Measurements from ENCODE around the gene DAAM1.
A peak's percentile ranks its signal among the peaks of the same experiment; 100 is the strongest.

DAAM1 gene

GRCh38 chr14:59318908-59319307, 130.4 kb downstream of the DAAM1 start:
- DNase-seq = no peak

GRCh38 chr14:59320361-59320760, 131.9 kb downstream of the DAAM1 start:
- no peak for DNase-seq

DNA sequence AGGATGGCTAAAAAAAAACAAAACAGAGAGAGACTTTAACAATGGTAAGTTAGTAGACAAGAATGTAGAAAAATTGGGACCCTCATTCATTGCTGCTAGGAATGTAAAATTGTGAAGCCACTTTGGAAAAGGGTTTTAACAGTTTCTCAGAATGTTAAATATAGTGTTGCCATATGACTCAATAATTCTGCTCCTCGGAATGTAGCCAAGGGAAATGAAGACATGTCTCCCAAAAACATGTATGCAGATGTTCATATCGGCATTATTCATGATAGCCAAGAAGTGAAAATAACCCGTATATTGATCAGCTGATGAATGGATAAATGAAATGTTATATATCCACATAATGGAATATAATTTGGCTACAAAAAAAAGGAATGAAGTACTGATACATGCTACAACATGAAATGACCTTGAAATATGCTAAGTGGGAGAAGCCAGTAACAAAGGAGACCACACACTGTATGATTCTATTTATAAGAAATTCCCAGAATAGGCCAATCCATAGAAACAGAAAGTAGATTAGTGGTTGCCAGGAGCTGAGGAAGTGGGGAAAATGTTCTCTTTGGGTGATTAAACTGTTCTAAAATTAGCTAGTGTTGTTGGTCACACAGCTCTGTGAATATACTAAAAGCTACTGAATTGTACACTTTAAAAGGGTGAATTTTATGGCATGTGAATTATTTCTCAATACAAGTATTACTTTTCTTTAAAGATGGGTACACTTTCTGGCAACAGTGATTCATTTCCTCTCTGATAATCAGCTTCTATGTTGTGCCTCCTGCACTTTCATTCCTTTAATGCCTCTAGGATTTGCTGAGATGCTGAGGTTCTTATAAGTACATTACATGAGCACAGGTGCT, 132.5 kb downstream of the DAAM1 start:
- no peak for DNase-seq

DNA sequence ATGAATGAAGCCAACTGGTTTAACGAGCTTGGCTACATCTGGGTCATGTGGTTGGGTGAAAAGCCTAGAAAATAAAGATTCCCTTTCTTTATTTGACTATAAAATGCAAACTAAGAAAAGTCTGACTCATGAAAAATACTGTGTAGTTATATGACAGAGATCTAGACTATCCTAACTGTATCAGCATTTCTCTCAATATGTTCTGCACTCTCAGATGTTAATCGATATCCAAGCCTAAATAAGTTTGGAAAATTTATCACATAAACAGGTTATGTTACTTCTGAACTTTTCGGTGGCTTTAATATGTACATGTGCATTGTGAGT, 133.1 kb downstream of the DAAM1 start:
- DNase-seq = no peak

GRCh38 chr14:59325906-59326305, 137.4 kb downstream of the DAAM1 start:
- no peak for DNase-seq

- no peak for DNase-seq
Measured at GRCh38 chr14:59328454-59328853, 140.0 kb downstream of the DAAM1 start.

- DNase-seq = no peak
Measured at GRCh38 chr14:59330455-59330854, 142.0 kb downstream of the DAAM1 start.

GRCh38 chr14:59331217-59331616, 142.8 kb downstream of the DAAM1 start:
- no peak for DNase-seq

GRCh38 chr14:59332727-59333126, 144.3 kb downstream of the DAAM1 start:
- no peak for DNase-seq

- DNase-seq = peak; percentile 39
Measured at GRCh38 chr14:59333235-59333634, 144.8 kb downstream of the DAAM1 start.

- peak; percentile 94 for DNase-seq
Measured at GRCh38 chr14:59333668-59334067, 145.2 kb downstream of the DAAM1 start.

GRCh38 chr14:59334253-59334652, 145.8 kb downstream of the DAAM1 start:
- no peak for DNase-seq

DNA sequence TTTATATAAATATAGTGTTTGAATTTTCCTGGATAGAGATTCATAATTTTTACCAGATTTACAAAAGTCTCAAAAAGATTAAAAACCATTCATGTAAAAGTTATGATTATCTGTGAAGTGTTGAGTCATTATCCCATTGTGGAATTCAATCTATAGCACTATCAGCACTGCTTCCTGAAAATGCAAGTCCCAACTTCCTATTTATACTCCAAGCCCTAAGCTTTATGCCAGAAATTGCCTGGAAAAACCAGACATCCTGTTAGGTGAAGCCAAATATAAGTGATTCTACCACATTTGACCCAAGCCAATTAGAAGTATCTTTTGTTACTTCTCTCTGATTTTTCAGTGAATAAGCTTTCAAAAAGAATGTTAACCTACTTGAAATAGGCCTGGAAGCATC, 147.6 kb downstream of the DAAM1 start:
- DNase-seq = no peak

DNA sequence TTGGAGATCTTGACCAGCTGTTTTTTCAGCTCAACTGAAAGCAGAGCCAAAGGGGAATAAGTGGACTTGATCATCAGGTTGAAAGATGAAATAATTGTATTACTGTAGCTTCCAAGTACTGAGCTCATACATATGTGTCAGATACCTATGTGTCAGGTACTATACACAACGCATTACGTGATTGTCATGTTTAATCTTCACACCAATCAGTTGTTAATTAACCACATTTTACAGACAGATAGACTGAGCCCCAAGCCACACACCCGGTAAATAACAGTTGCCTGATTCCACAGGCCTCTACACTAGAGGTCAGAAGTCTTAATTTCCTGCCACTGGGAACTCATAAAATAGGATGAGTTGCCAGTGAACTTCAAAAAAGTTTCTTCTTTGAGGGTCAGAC, 148.2 kb downstream of the DAAM1 start:
- no peak for DNase-seq

DNA sequence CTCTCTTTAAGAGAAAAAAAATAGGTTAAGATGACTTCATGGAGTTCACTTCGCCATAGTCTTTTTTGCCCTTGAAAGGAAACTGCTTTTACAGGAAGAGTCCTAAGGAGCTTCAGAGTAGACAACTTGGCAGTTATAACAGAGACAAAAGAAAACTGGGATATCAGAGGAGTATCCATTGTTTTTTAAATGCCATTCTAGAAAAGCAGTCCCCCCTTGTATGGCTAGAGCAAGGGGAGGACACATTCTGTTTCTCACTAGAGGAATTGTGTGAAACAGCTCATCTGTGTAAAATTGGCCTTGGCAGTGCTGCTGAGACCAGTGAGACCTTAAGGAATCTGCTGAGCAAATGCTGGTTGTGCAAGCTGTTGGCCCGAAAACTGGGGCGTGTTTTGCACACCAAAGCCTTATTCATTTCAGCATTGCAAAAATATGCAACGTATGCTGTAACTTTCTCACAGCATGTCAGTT, 148.7 kb downstream of the DAAM1 start:
- no peak for DNase-seq

GRCh38 chr14:59338761-59339160, 150.3 kb downstream of the DAAM1 start:
- no peak for DNase-seq

DNA sequence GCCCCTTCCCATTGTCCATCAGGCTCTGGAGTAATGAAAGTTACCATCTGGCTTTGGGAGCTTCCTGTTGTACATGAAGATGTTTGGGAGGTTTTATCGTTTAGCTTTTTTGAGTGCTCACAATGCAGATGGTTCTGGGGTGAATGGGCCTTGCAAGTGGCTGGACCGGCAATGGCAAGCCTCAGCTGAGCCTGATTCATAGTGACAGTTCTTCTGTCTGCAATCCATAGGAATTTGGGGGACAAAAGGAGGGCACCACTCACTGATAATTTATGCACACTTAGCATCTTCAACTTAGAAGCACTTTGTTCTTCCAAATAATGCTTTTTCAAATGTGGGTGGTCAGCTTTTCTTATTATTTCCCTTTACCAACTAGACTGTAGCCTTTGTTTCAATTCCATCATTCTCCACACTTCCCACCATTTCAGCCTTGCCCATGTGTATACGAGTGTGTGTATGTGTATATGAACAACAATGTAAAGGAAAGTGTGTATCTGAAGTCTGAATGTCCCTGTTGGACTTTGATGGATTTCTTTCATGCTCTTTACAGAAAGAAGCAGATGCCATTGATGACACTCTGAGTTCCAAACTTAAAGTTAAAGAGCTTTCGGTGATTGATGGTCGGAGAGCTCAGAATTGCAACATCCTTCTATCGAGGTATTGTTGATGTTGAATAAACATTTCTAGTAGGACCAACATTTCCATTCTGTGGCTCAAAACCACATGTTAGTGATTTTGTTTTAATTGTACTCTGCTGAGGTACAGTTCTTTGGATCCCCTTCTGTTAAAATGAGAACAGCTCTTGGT, 151.3 kb downstream of the DAAM1 start:
- DNase-seq = no peak

GRCh38 chr14:59341858-59342477, 153.5 kb downstream of the DAAM1 start:
- DNase-seq = no peak

DNA sequence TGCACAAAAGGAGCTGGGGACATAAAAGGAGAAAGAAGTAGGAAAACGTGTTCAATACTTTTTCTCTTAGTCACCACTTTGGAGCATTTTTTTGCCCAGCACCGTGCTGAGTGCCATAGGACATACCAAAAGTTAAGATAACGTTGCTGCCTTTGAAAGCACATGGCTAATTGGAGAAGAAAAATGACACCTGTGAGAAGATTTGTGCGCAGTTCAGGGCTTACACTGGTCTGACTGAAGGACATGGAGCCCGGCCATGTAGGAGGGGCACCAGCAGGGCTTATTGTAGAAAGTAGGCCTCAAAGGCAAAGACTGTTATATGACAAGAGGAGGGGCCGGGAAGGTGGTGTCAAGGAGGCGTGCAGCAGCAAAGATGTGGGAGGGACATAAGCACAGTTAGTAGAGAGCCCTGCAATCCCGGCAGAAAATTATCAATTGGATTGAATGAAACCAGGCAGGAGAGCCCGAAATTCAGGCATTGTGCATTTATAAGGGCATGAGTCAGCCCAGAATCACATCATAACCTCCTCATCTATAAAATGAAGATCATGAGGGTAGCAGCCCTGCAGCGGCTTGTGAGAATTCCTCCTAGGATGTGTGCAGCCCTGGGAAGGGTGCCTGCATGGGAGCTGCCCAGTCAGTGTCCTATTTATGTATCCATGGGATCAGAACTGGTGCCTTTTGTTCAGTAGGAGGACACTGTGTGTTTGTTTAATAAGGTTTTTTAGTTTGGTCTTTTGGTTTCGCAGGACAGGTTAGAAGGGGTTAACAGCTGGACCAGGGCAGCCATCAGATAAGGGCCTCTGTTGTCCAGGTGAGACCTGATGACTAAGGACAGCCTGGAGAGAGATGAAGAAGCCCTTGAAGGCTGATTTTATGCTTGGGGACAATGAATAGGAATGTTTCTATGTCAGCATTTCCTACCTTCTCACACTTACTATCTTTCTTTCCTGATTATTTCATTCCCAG, 154.3 kb downstream of the DAAM1 start:
- DNase-seq = no peak

DNA sequence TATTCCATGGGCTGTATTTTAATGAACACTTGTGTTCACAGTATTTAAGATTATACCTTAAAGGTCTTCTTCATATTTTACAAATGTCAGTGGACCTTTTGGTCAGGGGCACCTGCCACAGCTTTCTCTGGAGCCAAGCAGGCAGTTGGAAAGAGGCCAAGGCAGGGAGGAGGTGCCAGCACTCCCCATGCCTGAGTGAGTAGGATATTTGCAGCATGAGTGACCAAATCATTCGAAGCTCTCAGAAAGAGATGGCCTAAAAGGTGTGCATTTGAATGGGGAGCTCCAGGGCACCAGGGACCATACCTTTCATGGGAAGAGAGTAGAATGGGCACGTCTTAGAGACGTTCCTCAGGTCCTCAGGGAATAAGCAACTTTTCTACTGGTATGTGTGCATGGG, 155.1 kb downstream of the DAAM1 start:
- DNase-seq = no peak

DNA sequence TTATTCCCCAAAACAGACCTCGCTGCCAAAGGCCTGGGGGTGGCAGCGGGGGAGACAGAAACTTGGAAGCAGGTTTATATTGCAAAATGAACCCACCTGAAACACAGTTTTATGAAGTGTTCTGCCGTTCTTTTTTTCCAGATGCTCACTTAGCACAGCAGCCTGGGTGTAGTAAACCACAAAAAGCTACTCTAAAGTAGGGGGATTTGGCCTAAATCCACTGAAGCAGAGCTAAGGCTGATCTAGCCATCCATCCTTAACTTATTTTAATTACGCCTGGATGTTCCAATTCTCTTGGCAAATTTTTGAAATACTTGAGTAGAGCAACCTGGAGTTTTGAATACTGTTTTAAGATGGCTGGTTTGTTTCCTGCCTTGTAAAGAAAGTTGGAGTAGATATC, 155.5 kb downstream of the DAAM1 start:
- no peak for DNase-seq

DNA sequence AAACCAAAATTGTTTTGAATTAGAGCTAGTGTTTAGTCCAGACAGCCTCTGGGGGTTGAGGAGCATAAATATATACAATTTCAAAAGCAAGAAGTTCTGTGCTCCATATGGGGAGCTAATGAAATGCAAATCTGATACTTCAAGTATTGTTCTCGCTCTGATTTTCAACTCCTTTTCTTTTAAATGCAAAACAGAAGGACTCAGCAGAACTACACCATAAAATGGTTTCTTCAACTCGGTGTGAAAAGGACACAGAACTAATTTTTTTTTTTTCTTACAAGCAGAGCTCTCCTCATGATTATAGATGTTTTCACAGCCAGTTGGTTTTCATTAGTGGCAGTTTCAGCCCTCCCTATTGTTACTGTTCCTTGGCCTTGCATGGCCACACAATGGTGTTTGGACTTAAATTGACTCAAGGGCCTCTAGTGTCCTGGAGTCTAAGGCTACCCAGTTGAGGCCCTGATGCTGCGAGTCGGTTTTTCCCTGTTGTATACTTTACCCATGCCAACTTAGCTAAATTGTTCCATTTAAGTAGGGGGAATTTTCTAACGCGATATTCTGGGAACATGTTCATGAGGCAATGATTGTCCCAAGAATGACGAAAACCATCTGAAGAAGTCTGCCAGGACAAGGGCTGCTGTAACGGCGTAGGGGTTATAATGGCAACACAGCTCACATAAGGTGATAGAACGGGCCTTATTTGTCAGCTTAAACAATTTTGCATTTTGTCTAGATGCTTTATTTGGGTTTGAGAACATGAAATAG, 156.4 kb downstream of the DAAM1 start:
- no peak for DNase-seq

All from DMS 273 treated with DMSO at 0.1 percent for 48 hours (cell line).